GM18502 (cell line): ENCODE results near the gene XPNPEP2.

Experiments used
- ATAC-seq: cut with Tn5 transposase; IDR thresholded peaks from one replicate; pipeline ENCODE4 v1.9.1; 2021; ENCODE audit warnings: mild to moderate bottlenecking; ENCODE audit not compliant: unreplicated experiment, poor library complexity

The XPNPEP2 gene

GRCh38 chrX:129772796-129773431 is 34.1 kb downstream of the XPNPEP2 start:
- ATAC-seq, result peak; percentile 79

- no peak for ATAC-seq
Observed at GRCh38 chrX:129773649-129774458, 35.1 kb downstream of the XPNPEP2 start.

- ATAC-seq, result no peak
Observed at GRCh38 chrX:129777218-129778030, 38.6 kb downstream of the XPNPEP2 start.

DNA sequence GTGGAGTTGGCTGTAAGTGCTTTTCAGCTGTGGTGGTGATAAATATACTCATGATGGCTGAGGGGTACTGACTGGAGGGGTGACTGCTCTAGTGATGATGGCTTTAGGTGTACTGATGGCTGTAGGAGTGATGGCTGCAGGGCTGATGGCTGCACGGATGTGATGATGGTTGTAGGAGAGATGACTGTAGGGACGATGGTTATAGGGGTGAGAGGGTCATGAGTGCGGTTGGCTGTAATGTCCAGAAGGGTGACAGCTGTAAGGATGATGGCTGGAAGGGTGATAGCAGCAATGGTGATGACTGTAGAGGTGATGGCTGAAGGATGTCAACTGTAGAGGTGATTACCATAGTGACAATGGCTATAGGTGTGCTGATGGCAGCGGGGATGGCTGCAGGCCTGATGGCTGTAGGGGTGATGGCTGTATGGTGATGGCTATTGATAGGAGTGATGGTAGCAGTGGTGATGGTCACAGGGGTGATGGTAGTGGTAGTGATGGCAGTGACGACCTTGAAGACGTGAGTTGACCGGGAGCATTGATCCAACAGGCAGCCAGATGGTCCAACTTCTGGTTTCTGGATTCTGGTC is 40.4 kb downstream of the XPNPEP2 start:
- ATAC-seq, result no peak

GRCh38 chrX:129779747-129780146 is 41.0 kb downstream of the XPNPEP2 start, which contains the start of gene SASH3:
Gene SASH3, plus strand, starts transcription at chrX:129779949. Its CDS starts 149 bp downstream, at chrX:129780098.
- ATAC-seq, result peak; percentile 30

DNA sequence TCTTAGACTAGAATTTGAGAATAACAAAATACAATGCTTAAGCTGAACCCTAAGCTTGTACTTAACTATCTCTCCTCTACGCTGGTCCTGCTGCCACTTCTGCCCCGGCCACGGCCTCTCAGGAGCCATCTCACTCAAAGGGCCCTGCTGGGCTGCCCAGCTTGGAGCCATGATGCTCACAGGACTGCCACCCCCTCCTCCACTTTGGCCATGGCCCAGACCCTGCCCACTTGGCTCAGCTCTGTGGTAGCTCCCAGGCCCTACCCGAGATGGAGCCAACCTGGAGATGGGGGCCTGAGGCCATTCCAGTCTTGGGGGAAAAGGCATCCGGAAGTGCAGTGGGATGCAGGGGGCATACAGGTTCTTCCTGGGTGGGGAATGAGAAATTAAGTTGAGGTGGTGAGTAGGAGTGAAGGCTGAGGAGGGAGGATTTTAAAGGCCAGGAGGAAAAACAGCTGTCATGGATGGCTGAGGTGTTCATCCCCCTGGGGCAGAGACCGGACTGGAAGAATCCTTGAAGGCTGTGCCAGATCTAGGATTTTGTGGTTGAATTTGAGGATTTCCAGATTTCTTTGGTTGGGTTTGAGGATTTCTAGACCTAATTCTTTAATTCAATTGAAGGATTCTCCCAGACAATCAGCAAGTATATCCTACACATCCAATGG is 41.8 kb downstream of the XPNPEP2 start:
- ATAC-seq, result no peak

GRCh38 chrX:129781134-129781672 is 42.4 kb downstream of the XPNPEP2 start:
- peak; percentile 84 for ATAC-seq

GRCh38 chrX:129781680-129782495 is 43.1 kb downstream of the XPNPEP2 start:
- ATAC-seq, result no peak

DNA sequence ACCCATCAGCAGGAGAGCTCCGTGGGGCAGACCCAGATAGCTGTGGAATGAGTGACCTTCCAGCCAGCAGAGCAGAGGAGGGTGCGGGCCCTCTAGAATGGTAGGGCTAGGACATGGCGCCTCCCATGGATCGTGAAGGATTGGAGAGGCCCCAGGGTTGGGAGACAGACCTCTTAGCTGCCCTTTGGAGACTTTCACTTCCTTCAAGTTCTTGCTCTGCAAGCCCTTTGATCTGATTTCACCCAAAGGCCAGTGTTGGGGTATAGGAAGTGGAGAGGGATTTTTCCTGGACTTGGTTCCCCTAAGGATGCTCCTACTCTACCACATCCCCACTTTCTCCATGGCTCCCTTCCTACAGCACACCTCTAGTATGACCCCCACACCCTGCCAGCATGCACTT is 43.9 kb downstream of the XPNPEP2 start:
- ATAC-seq, result no peak

DNA sequence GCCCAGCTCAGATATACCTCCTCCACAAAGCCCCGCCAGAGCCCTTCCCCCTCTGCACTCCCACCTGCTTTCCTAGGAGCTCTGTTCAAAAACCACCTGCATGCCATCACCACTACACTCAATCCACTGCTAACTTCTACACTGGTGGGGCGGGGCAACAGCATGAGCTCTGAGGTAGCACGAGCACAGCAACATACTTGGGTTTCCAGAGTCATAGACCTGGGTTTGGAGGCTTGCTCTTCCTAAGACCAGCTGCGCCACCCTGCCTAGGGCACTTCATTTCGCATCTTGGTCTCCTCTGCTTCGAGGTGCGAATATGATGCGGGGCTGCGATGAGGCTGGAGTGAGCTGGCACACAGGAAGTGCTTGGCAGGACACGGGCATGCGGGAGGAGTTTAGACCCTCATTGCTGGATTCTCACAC is 44.5 kb downstream of the XPNPEP2 start:
- no peak for ATAC-seq

GRCh38 chrX:129784371-129784770 is 45.6 kb downstream of the XPNPEP2 start:
- no peak for ATAC-seq

GRCh38 chrX:129785160-129785947 is 46.6 kb downstream of the XPNPEP2 start:
- no peak for ATAC-seq

- ATAC-seq, result peak; percentile 83
Observed at GRCh38 chrX:129786210-129786651, 47.5 kb downstream of the XPNPEP2 start.

- ATAC-seq, result no peak
Observed at GRCh38 chrX:129787336-129788055, 48.7 kb downstream of the XPNPEP2 start.

DNA sequence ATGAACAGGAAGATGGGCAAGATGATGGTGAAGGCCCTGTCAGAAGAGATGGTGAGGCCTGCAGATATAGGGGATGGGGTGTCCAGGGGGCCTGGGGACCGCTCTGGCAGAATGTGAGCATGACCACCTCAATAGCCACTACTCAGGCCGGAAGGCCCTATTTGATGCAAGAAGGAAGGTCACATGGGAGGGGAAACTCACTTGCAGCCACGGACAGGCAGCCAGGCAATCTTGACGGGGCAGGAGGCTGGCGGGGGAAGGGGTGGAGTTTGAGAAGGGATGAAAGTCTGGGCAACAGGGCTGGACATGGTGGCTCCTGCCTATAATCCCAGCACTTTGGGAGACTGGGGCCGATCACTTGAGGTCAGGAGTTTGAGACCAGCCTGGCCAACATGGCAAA is 49.7 kb downstream of the XPNPEP2 start:
- no peak for ATAC-seq

- ATAC-seq, result no peak
Observed at GRCh38 chrX:129790146-129790545, 51.4 kb downstream of the XPNPEP2 start.

DNA sequence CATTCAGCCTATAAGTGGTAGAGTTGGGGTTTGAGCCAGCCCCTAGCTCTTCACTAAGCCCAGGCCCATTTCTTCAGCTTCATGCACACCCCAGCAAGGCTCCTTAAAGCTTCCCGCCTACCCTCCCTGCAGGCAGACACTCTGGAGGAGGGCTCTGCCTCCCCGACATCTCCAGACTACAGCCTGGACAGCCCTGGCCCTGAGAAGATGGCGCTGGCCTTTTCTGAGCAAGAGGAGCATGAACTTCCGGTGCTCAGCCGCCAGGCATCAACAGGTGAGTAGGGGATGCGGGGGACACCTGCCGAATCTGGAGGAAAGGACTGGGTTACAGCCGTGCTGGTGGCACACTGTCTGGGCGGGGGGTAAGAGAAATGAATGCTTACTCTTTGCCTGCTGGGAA is 52.0 kb downstream of the XPNPEP2 start:
- no peak for ATAC-seq
